KG1 (cell line): ENCODE measurements around the gene APC2.
"Not testable (repeated sequence)": the region's sequence is repeated elsewhere in the genome, so short reads cannot be mapped to it uniquely, and the experiment has no call there.

Experiments
- DNase-seq: peaks from one replicate; lab custom pipeline; 2025; lab: John Stamatoyannopoulos, UW

APC2 gene

DNA sequence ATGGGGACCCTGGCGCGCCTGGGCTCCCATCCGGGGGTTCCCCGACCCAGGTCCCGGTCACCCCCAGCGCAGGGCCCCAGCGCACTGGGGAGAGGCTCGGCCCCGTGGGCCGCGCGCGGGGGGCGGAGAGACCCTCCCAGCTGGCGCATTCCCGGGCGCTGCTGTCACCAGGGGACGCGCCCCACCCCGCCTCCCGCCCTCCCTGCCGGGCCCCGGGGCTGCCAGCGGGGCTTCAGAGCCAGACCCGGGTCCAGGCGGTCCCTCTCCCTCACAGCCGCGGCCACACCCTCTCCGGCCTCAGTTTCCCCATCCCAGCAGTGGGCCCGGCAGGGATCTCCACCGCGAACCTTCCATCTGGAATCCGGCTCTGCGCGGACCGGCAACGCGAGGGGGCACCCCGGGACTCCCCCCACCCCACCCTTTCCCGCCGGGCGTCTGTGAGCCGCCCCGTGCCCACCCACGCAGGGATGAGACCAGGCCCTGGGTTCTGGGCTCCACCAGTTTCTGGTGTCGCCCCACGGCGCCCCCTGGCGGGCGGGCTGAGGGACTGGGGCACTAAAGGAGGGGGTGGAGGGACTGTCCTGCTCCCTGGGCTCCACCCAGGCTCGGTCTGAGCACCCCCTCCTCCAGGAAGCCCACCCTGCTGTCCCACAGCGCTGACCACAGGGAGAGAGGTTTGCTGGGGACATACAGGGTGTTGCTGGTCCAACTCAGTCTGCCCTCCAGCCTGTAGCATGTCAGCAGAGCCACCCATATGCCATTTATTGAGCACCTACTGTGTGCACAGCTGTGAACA, 63.8 kb downstream of the APC2 start:
- DNase-seq: no peak

DNA sequence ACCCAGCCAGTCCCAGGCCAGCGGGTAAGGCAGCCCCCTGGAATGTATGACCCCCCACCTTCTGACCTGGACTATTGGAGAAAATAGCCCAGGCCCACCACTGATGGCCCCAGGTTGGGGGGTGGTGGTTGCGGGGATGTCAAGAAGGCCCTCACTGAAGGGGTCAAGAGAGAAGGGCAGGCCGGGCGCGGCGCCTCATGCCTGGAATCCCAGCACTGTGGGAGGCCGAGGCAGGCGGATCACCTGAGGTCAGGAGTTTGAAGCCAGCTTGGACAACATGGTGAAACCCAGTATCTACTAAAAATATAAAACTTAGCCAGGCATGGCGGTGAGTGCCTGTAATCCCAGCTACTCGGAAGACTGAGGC, 64.4 kb downstream of the APC2 start:
- DNase-seq: no peak

DNA sequence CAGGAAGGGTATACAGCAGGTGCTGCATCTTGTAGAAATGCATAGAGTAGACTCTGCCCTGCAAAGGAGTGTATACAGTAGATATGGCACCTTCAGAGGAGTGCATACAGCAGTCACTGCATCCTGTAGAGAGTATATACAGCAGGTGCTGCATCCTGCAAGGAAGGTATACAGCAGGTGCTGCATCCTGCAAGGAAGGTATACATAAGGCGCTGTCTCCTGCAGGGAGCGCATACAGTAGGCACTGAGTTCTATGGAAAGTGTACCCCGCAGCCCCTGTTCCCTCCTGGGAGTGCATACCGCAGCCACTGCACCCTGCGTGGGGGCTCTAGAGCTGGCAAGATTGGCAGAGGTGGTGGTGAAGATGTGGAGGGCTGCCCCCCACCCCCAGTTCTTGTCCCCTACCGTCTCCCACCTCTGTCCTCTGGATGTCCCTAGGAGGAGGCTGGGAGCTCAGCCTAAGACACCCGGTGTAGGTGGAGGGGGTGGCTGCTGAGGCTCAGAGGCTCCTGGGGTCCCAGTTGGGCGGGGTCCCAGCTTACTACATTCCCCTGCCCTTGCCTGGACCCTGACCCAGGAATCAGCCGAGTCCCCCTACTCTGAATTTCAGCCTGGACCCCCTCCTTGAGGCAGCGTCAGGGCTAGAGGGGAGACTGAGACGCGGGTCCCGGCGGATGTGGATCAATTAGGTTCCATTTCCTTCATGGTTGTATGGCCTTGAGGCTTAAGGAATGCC, 65.2 kb downstream of the APC2 start:
- DNase-seq: no peak

DNA sequence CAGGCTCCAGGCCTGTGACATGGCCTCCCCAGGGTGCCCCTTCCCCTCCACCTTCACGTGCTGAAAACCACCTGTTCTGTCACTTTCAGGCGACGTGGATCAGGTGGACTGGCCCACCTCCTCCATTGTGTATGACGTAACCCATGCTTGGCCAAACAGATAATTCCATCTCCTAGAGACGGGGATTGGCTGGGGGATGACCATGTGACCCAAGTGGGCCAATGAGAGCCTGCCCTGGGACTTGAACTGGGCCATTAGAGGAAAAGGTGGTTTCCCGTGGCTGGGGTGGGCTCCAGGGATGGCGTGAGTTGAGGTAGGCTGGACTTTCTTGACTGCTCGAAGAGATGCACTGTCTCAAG, 66.5 kb downstream of the APC2 start:
- DNase-seq: no peak

DNA sequence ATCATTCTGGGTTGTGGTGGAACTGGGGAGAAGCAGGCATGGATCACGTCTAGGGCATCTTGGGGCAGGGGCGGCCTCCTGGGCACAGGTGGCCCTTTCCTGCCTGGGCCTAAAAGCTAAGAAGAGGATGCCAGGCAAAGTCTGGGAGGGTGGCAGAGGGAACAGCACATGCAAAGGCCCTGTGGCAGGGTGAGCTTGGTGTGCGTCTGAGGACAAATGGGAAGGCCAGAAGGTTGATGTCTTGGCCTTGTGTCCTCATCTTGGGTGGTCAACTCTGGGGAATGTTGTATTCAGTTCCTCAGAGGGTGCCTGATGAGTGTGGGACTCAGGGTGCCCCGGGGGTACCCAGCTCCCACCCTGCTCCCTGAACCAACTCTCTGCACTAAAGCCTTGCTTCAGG, 68.5 kb downstream of the APC2 start:
- no peak for DNase-seq

DNA sequence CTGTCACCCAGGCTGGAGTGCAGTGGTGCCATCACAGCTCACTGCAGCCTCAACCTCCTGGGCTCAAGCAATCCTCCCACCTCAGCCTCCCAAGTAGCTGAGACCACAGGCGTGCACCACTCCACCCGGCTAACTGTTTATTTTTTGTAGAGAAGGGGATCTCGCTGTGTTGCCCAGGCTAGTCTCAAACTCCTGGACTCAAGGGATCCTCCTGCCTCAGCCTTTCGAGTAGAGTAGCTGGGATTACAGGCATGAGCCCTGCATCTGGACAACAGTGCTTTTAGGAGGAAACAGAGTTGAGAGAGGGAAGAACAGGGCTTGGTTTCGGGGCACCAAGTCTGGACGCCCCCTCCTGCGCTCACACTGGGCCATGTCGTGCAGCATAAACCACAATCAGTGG, 69.9 kb downstream of the APC2 start:
- DNase-seq: not testable (repeated sequence)

DNA sequence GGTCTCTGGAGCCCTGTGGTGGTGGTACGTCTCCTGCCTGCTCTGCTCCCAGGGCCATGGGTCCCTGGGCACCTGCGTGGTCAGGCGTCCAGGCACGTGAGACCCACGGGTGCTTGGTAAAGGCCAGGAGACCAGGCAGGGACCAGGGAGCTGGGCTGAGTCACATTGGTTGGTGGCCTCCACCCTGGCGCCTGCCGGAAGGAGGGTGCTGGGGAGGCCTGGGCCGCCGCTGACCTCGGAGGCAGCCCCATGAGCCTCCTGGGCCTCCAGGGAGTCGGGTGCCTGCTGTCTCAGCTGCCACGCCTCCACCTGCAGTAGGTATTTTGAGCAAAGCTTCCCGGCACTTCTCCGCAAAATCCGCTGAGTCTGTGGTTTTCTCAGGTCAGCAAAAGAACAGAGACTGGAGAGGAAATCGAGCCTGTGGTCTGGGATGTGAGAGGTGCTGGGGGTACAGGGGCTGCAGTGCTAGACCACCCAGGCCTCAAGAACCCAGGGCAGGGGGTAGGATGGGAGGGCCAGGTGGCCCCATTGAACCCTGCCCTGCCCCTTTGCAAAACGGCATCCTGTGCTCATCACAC, 70.4 kb downstream of the APC2 start:
- no peak for DNase-seq

DNA sequence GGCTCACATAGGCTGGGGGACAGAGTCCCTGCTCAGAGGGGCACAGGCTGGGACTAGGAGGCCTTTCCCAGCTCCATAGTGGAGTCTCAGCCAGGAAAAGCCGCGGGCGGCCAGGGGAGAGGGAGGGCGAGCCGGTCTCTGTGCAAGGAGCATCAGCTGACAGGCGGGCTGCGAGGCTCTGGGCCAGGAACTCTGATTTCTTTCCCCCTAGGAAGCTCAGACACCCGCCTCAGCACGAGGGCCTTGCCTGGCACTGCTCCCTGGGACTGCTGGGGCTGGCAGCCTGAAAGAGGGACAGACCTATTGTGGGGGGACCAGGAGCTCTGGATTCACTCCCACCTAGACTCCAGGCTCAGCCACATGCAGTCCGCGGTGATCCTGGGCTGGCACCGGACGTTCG, 71.7 kb downstream of the APC2 start:
- DNase-seq: no peak

DNA sequence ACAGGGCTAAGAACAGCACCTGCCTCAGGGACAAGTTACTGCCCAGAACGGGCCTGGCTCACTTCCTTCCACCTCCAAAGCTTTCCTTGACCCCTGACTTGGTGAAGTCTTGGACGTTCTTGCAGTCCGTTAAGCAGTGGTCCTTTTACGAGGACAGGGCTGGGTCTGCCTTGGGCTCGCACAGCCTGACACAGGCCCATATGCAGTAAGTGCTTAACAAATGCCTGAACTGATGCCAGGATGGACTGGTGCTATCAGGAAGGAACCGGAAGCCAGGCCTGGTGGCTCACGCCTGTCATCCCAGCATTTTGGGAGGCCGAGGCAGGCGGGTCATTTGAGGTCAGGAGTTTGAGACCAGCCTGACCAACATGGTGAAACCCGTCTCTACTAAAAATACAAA, 72.1 kb downstream of the APC2 start:
- no peak for DNase-seq

DNA sequence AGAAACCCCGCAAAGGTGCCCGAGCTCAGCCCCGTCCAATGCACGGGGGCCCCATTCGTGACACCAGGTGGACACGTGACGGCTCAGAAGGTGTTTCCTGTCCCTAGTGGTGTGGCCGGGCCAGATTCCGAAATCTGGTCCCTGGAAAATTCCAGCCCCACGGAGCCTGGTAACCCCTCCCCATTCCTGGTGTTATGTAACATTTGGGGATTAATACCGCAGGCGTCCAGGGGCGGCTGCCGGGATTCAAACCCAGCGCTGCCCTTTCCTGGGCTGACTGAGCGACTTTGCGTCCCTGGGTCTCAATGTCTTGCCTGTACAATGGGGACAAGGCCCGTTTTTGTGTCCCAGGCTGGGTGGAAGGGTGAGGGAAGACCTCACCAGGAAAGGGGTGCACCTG, 72.9 kb downstream of the APC2 start:
- DNase-seq: no peak
